Kidney glomerular epithelial cell (primary cell): ENCODE data around the gene DKKL1.
"Not testable (repeated sequence)": the region's sequence is repeated elsewhere in the genome, so short reads cannot be mapped to it uniquely, and the experiment has no call there.

Source experiments
- DNase-seq: peaks from one replicate; lab custom pipeline; 2025; lab: John Stamatoyannopoulos, UW

Gene DKKL1

GRCh38 chr19:49362048-49362928 lies 1.4 kb upstream of the DKKL1 start, which contains the start of gene TEAD2:
TEAD2 (minus strand) TSS chr19:49362416; CDS start chr19:49360075, 2,341 bp downstream.
- no peak for DNase-seq

GRCh38 chr19:49362929-49363267 lies 779 bp upstream of the DKKL1 start:
- no peak for DNase-seq

- no peak for DNase-seq
Measured at GRCh38 chr19:49364083-49364737, 533 bp downstream of the DKKL1 start.

GRCh38 chr19:49366110-49366509 lies 2.4 kb downstream of the DKKL1 start:
- no peak for DNase-seq

GRCh38 chr19:49368711-49369358 lies 5.2 kb downstream of the DKKL1 start:
- DNase-seq = no peak

GRCh38 chr19:49371184-49371583 lies 7.5 kb downstream of the DKKL1 start:
- no peak for DNase-seq

GRCh38 chr19:49373174-49373573 lies 9.5 kb downstream of the DKKL1 start:
- not testable (repeated sequence) for DNase-seq

GRCh38 chr19:49374665-49375434 lies 11.2 kb downstream of the DKKL1 start:
- DNase-seq = no peak

- DNase-seq = no peak
Measured at GRCh38 chr19:49378512-49378911, 14.8 kb downstream of the DKKL1 start.

- DNase-seq = no peak
Measured at GRCh38 chr19:49380391-49380790, 16.7 kb downstream of the DKKL1 start.

- DNase-seq = no peak
Measured at GRCh38 chr19:49382639-49383038, 19.0 kb downstream of the DKKL1 start.

GRCh38 chr19:49383599-49383998 lies 19.9 kb downstream of the DKKL1 start:
- no peak for DNase-seq

- no peak for DNase-seq
Measured at GRCh38 chr19:49387936-49388372, 24.3 kb downstream of the DKKL1 start, which contains the start of gene KASH5. KASH5 (plus strand) TSS chr19:49388249; CDS start chr19:49390884, 2,635 bp downstream.

- DNase-seq = no peak
Measured at GRCh38 chr19:49389406-49389805, 25.7 kb downstream of the DKKL1 start.

GRCh38 chr19:49390131-49390928 lies 26.7 kb downstream of the DKKL1 start:
- DNase-seq = no peak

- no peak for DNase-seq
Measured at GRCh38 chr19:49390929-49391359, 27.3 kb downstream of the DKKL1 start.

GRCh38 chr19:49391581-49392399 lies 28.1 kb downstream of the DKKL1 start:
- peak; percentile 62 for DNase-seq

- no peak for DNase-seq
Measured at GRCh38 chr19:49393881-49394280, 30.2 kb downstream of the DKKL1 start.

- DNase-seq = no peak
Measured at GRCh38 chr19:49395581-49396407, 32.1 kb downstream of the DKKL1 start.
